Measurements from ENCODE around the gene RBM38.

Gene RBM38

DNA sequence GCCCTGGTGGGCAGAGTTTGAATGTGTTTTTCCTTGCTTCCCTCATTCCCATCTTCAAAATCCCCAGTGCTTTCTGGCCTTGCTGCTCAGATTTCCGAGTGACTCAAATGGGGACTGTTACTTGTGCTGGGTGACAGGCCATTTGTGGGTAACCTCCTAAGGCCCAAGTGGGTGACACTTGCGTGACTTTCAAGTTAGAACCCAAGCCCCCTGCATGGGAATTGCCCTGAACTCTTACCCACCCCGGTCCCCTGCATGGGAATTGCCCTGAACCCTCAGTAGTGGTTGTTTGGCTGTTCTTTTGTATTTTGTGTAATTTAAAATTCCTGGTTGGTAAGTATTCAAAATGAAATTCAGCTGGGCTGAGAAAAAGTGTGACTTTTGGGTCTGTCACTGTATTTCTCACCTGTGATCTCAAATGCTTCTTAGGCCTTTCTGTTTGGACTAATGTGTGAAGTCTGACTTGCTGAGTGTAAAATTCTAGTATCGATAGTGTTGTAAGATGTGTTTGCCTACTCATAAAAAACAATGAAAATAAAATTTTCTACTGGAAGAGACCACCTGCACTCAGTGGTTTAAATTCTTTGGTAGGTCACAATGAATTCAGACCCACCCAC, 12.4 kb upstream of the RBM38 start:
- no peak for DNase-seq
- Histone ChIP-seq H3K79me2 (ENCODE audit: insufficient read depth, low read length) (no peaks in the 10 kb centered on the region), H3K4me3 (ENCODE audit: low read depth in 1 of 2, low read length in 2 of 2) (no peak overlapping the region), H2AFZ (ENCODE audit: low read depth, low read length) (no peak overlapping the region), H4K20me1 (ENCODE audit: insufficient read depth, low read length) (peaks cover 71% of the 10 kb centered on the region), H3K27ac (ENCODE audit: low read length) (no peak overlapping the region), H3K27me3 (ENCODE audit: insufficient read depth, low read length, poor library complexity) (no peaks in the 10 kb centered on the region), H3K36me3 (ENCODE audit: insufficient read depth, low read length) (peaks cover 73% of the 10 kb centered on the region), H3K9me3 (ENCODE audit: insufficient read depth, low read length, severe bottlenecking) (no peaks in the 10 kb centered on the region), H3K4me2 (ENCODE audit: insufficient read depth, low read length) (no peak overlapping the region), H3K9ac (ENCODE audit: low read depth, low read length) (no peak overlapping the region), H3K4me1 (ENCODE audit: insufficient read depth, low read length) (no peaks in the 10 kb centered on the region)
- ATAC-seq (ENCODE audit: insufficient read depth, low read depth): no peak
- TF ChIP-seq EZH2 (IDR thresholded peaks at IDR 0.05; ENCODE audit: borderline replicate concordance, low read depth, low read length, severe bottlenecking) (no peak), CTCF (IDR thresholded peaks at IDR 0.05; ENCODE audit: borderline replicate concordance, extremely low read depth, low read length, poor library complexity, severe bottlenecking) (no peak)

GRCh38 chr20:57379263-57379647, 11.9 kb upstream of the RBM38 start:
- no peak overlapping the region for H3K27ac ChIP-seq (ENCODE audit: low read length)
- ATAC-seq (ENCODE audit: insufficient read depth, low read depth) (no peak), DNase-seq (no peak)
- H3K9ac ChIP-seq (ENCODE audit: low read depth, low read length): no peak overlapping the region
- H2AFZ ChIP-seq (ENCODE audit: low read depth, low read length): no peak overlapping the region
- H3K36me3 ChIP-seq (ENCODE audit: insufficient read depth, low read length): peaks cover 70% of the 10 kb centered on the region
- TF ChIP-seq CTCF (IDR thresholded peaks at IDR 0.05; ENCODE audit: borderline replicate concordance, extremely low read depth, low read length, poor library complexity, severe bottlenecking): no peak
- no peak for TF ChIP-seq EZH2 (IDR thresholded peaks at IDR 0.05; ENCODE audit: borderline replicate concordance, low read depth, low read length, severe bottlenecking)
- no peak overlapping the region for H3K4me2 ChIP-seq (ENCODE audit: insufficient read depth, low read length)
- H3K79me2 ChIP-seq (ENCODE audit: insufficient read depth, low read length): no peaks in the 10 kb centered on the region
- no peaks in the 10 kb centered on the region for H3K9me3 ChIP-seq (ENCODE audit: insufficient read depth, low read length, severe bottlenecking)
- H4K20me1 ChIP-seq (ENCODE audit: insufficient read depth, low read length): peaks cover 72% of the 10 kb centered on the region
- no peaks in the 10 kb centered on the region for H3K27me3 ChIP-seq (ENCODE audit: insufficient read depth, low read length, poor library complexity)
- no peaks in the 10 kb centered on the region for H3K4me1 ChIP-seq (ENCODE audit: insufficient read depth, low read length)
- no peak overlapping the region for H3K4me3 ChIP-seq (ENCODE audit: low read depth in 1 of 2, low read length in 2 of 2)

GRCh38 chr20:57380081-57380750, 11.0 kb upstream of the RBM38 start:
- H3K27me3 ChIP-seq (ENCODE audit: insufficient read depth, low read length, poor library complexity): no peaks in the 10 kb centered on the region
- no peak overlapping the region for H3K4me2 ChIP-seq (ENCODE audit: insufficient read depth, low read length)
- DNase-seq: no peak
- peaks cover 67% of the 10 kb centered on the region for H3K36me3 ChIP-seq (ENCODE audit: insufficient read depth, low read length)
- H3K79me2 ChIP-seq (ENCODE audit: insufficient read depth, low read length): no peaks in the 10 kb centered on the region
- H3K27ac ChIP-seq (ENCODE audit: low read length): no peak overlapping the region
- H3K9ac ChIP-seq (ENCODE audit: low read depth, low read length): no peak overlapping the region
- H2AFZ ChIP-seq (ENCODE audit: low read depth, low read length): no peak overlapping the region
- ATAC-seq (ENCODE audit: insufficient read depth, low read depth): no peak
- H3K9me3 ChIP-seq (ENCODE audit: insufficient read depth, low read length, severe bottlenecking): no peaks in the 10 kb centered on the region
- TF ChIP-seq EZH2 (IDR thresholded peaks at IDR 0.05; ENCODE audit: borderline replicate concordance, low read depth, low read length, severe bottlenecking): no peak
- no peak for TF ChIP-seq CTCF (IDR thresholded peaks at IDR 0.05; ENCODE audit: borderline replicate concordance, extremely low read depth, low read length, poor library complexity, severe bottlenecking)
- H3K4me1 ChIP-seq (ENCODE audit: insufficient read depth, low read length): no peaks in the 10 kb centered on the region
- H4K20me1 ChIP-seq (ENCODE audit: insufficient read depth, low read length): peaks cover 71% of the 10 kb centered on the region
- no peak overlapping the region for H3K4me3 ChIP-seq (ENCODE audit: low read depth in 1 of 2, low read length in 2 of 2)

All from DND-41 (cell line).